Panc1 (cell line): ENCODE measurements around the gene JADE1. TPM values are rescaled to one million over a fixed set of nuclear protein-coding genes. Genes with fewer than 3 reads are reported as not detected.

Source experiments
- ATAC-seq: fragments of 200-7000 bp; cut with Tn5 transposase; 2 replicates; pipeline ENCODE4 v1.9.1; 2020; ENCODE audit warnings: mild to moderate bottlenecking, moderate library complexity
- BruUV-seq: library from RNA; stranded (reverse); fragments of 400-500 nt; replicated peaks from 2 replicates; lab custom pipeline; 2021; lab: Mats Ljungman, UMichigan
- CTCF ChIA-PET: fragments of 300-600 bp; sonication (Branson Sonifier 250); formaldehyde crosslinking; loops from one replicate; lab custom pipeline; 2022; ENCODE audit warnings: antibody characterized with exemption; lab: Charles Lee
- POLR2A ChIA-PET: fragments of 300-600 bp; sonication (Branson Sonifier 250); formaldehyde crosslinking; loops from one replicate; lab custom pipeline; 2022; ENCODE audit warnings: antibody characterized with exemption; lab: Charles Lee
- DNase-seq: peaks from one replicate; pipeline ENCODE4 v3.0.0-alpha.2; 2010; ENCODE audit warnings: low read depth, low spot score
- H3K27ac ChIP-seq: 2 replicates; pipeline ENCODE4 v1.5.1; 2011; ENCODE audit warnings: mild to moderate bottlenecking, low read length, inconsistent platforms
- H3K27me3 ChIP-seq: fragments of 200-500 bp; sonication (Bioruptor generic); 2 replicates; pipeline ENCODE4 v1.6.0; 2014; ENCODE audit warnings: low read length, inconsistent platforms; ENCODE audit not compliant: control insufficient read depth, insufficient read depth
- H3K36me3 ChIP-seq: fragments of 200-500 bp; sonication (Bioruptor generic); 2 replicates; pipeline ENCODE4 v1.5.1; 2014; ENCODE audit warnings: inconsistent platforms, mild to moderate bottlenecking, low read length, moderate library complexity; ENCODE audit not compliant: control insufficient read depth, insufficient read depth
- H3K4me1 ChIP-seq: 2 replicates; pipeline ENCODE4 v1.5.1; 2011; ENCODE audit warnings: inconsistent platforms, mild to moderate bottlenecking, low read length, moderate library complexity; ENCODE audit not compliant: control insufficient read depth, insufficient read depth
- H3K4me3 ChIP-seq, 2 experiments: 2 replicates each; pipeline ENCODE4 v1.5.1; 2011 to 2012; ENCODE audit warnings: low read depth in 2 of 2, low read length in 2 of 2, mild to moderate bottlenecking in 2 of 2, inconsistent platforms in 1 of 2, moderate library complexity in 1 of 2
- H3K9me3 ChIP-seq: fragments of 200-500 bp; sonication (Bioruptor generic); 2 replicates; pipeline ENCODE4 v1.5.1; 2014; ENCODE audit warnings: low read depth, mild to moderate bottlenecking, inconsistent platforms, low read length, moderate library complexity; ENCODE audit not compliant: control insufficient read depth, insufficient read depth
- POLR2AphosphoS5 ChIP-seq: IDR thresholded peaks from 2 replicates; pipeline ENCODE4 v1.6.1; 2012; ENCODE audit warnings: mild to moderate bottlenecking, low read depth, low read length, moderate library complexity
- REST ChIP-seq, 2 experiments: IDR thresholded peaks; 2 replicates each; pipeline ENCODE4 v1.6.1; 2011 to 2012; ENCODE audit warnings: low read depth in 2 of 2, control low read depth in 1 of 2, low read length in 1 of 2, mild to moderate bottlenecking in 1 of 2, moderate library complexity in 1 of 2; ENCODE audit not compliant: insufficient read depth in 1 of 2
- SIN3A ChIP-seq: IDR thresholded peaks from 2 replicates; pipeline ENCODE4 v1.6.1; 2012; ENCODE audit warnings: low read depth, mild to moderate bottlenecking, low read length, moderate library complexity, borderline replicate concordance; ENCODE audit not compliant: insufficient read depth
- TCF7L2 ChIP-seq: IDR thresholded peaks from 2 replicates; pipeline ENCODE4 v1.6.1; 2011; ENCODE audit warnings: mild to moderate bottlenecking, low read depth, low read length, inconsistent platforms
- in situ Hi-C: cut with HindIII; loops from 2 replicates; pipeline ENCODE4 v1.10.0; 2016; ENCODE audit warnings: low sequenced_read_pairs, low pct_unique_long_range_greater_than_20kb
- intact Hi-C: fragments of 100-400 bp; cut with micrococcal nuclease; formaldehyde crosslinking; loops from one replicate; pipeline ENCODE4 v1.10.0; 2022; ENCODE audit not compliant: unreplicated experiment
- total RNA-seq: library from RNA; stranded (reverse); gene quantifications from one replicate; pipeline ENCODE4 v1.2.1, GENCODE V29; 2021; ENCODE audit not compliant: unreplicated experiment
- TF ChIP-seq, protein P1 (sequence below): fragments of 450-650 bp; IDR thresholded peaks from 2 replicates; pipeline ENCODE4 v1.5.1; 2017; ENCODE audit warnings: mild to moderate bottlenecking

The JADE1 gene
- total RNA-seq, 1 experiment from 2014 or later: 23.4 TPM

GRCh38 chr4:128858879-128859671 lies 49.6 kb downstream of the JADE1 start:
- in situ Hi-C loops (no loop called here), intact Hi-C loops (no loop called here)
- TF ChIP-seq, protein P1, sequence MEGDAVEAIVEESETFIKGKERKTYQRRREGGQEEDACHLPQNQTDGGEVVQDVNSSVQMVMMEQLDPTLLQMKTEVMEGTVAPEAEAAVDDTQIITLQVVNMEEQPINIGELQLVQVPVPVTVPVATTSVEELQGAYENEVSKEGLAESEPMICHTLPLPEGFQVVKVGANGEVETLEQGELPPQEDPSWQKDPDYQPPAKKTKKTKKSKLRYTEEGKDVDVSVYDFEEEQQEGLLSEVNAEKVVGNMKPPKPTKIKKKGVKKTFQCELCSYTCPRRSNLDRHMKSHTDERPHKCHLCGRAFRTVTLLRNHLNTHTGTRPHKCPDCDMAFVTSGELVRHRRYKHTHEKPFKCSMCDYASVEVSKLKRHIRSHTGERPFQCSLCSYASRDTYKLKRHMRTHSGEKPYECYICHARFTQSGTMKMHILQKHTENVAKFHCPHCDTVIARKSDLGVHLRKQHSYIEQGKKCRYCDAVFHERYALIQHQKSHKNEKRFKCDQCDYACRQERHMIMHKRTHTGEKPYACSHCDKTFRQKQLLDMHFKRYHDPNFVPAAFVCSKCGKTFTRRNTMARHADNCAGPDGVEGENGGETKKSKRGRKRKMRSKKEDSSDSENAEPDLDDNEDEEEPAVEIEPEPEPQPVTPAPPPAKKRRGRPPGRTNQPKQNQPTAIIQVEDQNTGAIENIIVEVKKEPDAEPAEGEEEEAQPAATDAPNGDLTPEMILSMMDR: no peak
- no peak for TF ChIP-seq SIN3A
- TF ChIP-seq REST (IDR thresholded peaks at IDR 0.05; ENCODE audit: insufficient read depth in 1 of 2, low read depth in 2 of 2, low read length in 1 of 2): no peak
- no peak for TF ChIP-seq POLR2AphosphoS5
- TF ChIP-seq TCF7L2: no peak
- H3K27me3 ChIP-seq: no peaks in the 10 kb centered on the region
- ChIA-PET POLR2A (no interaction called here), CTCF (interaction anchor here (0.6 to 0.7 kb wide), 2 partner anchors 281 to 466 kb away, joined by 7 to 10 read pairs; no protein-coding TSS in a partner anchor)
- no peak for ATAC-seq
- no peak overlapping the region for H3K27ac ChIP-seq
- H3K9me3 ChIP-seq: no peaks in the 10 kb centered on the region
- no TSS peak for BruUV-seq
- H3K36me3 ChIP-seq: peaks cover 3% of the 10 kb centered on the region; the same call in 1 of the 2 replicates
- H3K4me3 ChIP-seq: no peak overlapping the region
- DNase-seq: no peak
- no peaks in the 10 kb centered on the region for H3K4me1 ChIP-seq

- DNase-seq (no peak), ATAC-seq (no peak)
- CTCF ChIA-PET: no interaction called here
- in situ Hi-C loops: no loop called here
- BruUV-seq: no TSS peak
- TF ChIP-seq TCF7L2 (no peak), POLR2AphosphoS5 (no peak), REST (IDR thresholded peaks at IDR 0.05; ENCODE audit: insufficient read depth in 1 of 2, low read depth in 2 of 2, low read length in 1 of 2) (no peak), SIN3A (no peak)
- TF ChIP-seq, protein P1: no peak
- no peaks in the 10 kb centered on the region; the same call in 1 of the 2 replicates for H3K36me3 ChIP-seq
- H3K9me3 ChIP-seq: no peaks in the 10 kb centered on the region
- H3K4me3 ChIP-seq: no peak overlapping the region
- no peaks in the 10 kb centered on the region for H3K27me3 ChIP-seq
- H3K4me1 ChIP-seq: no peaks in the 10 kb centered on the region
- H3K27ac ChIP-seq: no peak overlapping the region
- intact Hi-C loops: no loop called here
- POLR2A ChIA-PET: no interaction called here
These were observed 50.6 kb downstream of the JADE1 start for GRCh38 chr4:128859887-128860677.
